HG02623 (cell line): ENCODE measurements around the gene TENM3.

Experiments
- ATAC-seq: cut with Tn5 transposase; IDR thresholded peaks from one replicate; pipeline ENCODE4 v1.9.1; 2021; ENCODE audit warnings: moderate library complexity; ENCODE audit not compliant: unreplicated experiment

The TENM3 gene

DNA sequence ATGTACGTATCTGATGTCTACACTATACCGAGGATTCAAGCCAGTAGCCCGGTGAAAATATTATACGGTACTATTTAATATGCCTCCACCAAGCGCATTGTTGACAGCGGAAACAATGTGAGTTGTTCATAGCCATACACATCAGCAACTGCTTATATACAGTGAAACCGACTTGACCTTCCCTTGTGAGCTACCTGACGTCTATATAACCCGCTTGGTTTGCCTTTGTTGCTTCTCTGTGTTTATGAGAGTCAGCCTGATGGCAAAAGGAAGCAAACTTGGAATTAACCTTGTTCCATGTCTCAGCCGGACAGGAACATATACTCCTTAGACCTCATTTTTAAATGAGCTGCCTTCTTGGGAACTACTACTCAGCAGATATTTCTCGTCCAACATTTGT lies 462.2 kb downstream of the TENM3 start:
- ATAC-seq: no peak

GRCh38 chr4:182711211-182711610 lies 468.0 kb downstream of the TENM3 start:
- ATAC-seq: no peak

- ATAC-seq: no peak
Measured at GRCh38 chr4:182715548-182715947, 472.3 kb downstream of the TENM3 start.

GRCh38 chr4:182716192-182716591 lies 473.0 kb downstream of the TENM3 start:
- ATAC-seq: no peak

- ATAC-seq: peak; percentile 78
Measured at GRCh38 chr4:182717788-182718583, 474.8 kb downstream of the TENM3 start.

- no peak for ATAC-seq
Measured at GRCh38 chr4:182724414-182724813, 481.2 kb downstream of the TENM3 start.

DNA sequence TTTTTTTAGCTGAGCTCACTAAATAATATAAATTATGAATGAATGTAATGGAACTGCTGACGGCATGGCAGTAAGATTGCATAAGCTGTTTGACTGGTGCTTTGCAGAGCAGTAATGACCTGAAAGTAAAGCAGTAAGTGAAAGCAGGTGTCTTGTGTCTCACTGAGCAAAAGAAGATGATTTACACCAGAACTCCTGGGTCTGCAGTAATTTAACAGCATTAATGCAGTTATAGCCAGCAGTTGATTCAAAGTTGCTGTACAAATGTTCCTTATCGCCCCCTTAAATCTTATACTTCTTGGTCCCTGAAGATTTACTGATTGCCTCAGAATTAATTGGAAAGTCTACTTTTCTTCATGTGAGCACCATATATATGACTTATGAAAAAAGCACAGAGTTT lies 486.3 kb downstream of the TENM3 start:
- ATAC-seq: no peak

- no peak for ATAC-seq
Measured at GRCh38 chr4:182730791-182731190, 487.6 kb downstream of the TENM3 start.

GRCh38 chr4:182736207-182736606 lies 493.0 kb downstream of the TENM3 start:
- ATAC-seq: no peak

- no peak for ATAC-seq
Measured at GRCh38 chr4:182738283-182739047, 495.3 kb downstream of the TENM3 start.

DNA sequence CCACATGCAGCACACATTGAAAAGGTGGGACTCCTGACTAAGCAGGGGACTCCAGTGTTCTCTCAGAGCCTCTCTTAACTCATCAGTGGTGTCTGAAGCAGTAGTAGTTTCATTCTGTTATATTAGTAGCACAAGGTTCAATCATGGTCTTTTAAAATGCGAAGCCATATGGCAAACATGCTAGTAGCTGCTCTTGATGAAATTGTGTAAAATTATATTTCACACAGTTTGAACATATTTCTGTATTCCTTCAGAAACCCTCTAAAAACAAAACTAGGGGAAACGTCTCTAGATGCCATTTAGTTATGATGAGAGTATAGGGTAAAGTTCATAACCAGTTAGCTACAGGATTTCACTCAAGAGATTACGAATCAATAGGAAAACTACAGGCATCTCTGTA lies 497.1 kb downstream of the TENM3 start:
- no peak for ATAC-seq

DNA sequence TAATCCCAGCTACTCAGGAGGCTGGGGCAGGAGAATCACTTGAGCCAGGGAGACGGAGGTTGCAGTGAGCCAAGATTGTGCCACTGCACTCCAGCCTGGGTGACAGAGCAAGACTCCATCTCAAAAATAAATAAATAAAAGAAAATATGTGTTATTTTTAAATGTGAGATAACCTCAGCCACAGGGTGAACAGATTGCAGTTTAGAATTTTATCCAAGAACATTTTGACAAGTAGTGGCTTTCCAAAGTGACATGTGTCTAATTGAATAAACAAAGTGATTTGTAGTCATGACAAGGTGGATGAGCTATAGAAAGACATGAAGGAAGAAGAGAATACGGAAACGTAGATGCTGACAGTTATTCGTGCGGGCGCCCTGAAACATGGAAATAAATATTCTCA lies 497.9 kb downstream of the TENM3 start:
- no peak for ATAC-seq

DNA sequence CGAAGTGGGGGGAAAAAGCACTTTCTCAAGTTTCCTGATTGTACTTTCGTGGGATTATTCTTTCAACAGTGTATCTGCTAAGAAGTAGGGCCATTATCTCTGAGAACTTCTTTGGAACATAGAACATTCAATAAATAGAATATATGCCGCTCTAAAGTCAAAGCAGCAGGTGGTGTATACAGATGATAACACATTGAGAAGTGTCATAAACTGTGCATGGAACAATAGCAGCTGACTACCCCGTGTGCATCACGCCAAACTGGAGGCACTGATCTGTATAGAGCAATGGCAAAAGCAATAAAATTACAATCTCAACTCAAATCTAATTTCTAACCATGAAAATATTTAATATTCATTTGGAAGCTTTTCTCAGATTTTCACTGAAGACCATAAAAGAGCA lies 498.7 kb downstream of the TENM3 start:
- ATAC-seq: no peak

- no peak for ATAC-seq
Measured at GRCh38 chr4:182743815-182744214, 500.6 kb downstream of the TENM3 start.

DNA sequence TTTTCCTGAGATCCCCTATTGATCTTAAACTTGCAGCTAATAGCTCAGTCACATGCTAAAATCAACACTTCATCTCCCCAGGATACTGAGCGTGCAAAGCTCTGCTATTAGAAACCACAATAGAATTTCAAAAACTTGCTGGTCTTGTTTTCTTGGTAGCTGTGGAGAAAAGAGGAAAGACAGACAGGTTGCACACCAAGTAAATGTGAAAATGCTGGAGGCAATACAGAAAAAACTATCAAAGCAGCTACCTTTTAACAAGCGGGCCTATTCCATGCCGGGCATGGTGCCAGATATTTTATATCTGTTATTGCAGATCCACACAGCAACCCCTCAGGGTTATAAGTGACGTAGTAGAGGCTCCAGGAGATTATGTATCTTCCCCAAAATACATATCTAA lies 502.0 kb downstream of the TENM3 start:
- ATAC-seq: no peak

DNA sequence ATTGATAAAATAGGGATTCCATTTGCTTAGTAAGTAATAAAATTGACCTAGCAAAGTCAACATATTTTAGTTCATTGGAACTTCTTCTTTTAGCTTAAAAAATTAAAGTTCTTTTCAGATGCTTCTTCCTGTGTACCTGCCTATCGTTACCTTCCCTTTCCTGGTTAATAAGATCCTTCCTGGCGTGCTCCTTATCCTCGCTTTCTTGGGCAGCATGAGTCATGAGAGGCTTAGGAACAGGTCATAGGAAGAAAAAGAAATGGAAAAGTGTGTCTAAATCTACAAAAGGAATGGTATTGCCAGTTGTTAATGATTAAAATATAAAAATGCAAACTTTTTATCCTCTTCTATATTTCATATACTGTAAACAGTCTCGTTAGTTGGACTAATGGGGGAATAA lies 503.7 kb downstream of the TENM3 start:
- ATAC-seq: no peak

DNA sequence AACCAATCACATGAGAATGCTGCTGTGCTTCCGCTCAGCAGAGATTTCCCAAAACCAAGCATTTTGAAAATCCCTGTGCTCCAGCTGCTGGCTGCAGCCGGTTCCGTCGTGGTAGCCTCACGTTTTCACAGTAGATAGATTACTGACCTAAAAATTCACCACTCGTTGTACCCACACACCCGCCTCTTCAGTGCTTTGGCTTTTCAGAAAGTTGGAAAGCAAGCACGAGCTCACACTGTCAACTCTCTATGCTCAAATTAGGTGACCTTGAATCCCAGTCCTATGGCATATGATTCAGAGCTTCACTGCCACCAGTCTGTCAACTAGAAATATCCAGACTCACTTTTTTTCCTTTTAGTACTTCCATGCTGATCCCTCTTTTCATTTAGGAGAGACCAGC lies 505.1 kb downstream of the TENM3 start:
- ATAC-seq: no peak

- no peak for ATAC-seq
Measured at GRCh38 chr4:182748949-182749348, 505.7 kb downstream of the TENM3 start.

GRCh38 chr4:182749667-182750167 lies 506.5 kb downstream of the TENM3 start:
- no peak for ATAC-seq

DNA sequence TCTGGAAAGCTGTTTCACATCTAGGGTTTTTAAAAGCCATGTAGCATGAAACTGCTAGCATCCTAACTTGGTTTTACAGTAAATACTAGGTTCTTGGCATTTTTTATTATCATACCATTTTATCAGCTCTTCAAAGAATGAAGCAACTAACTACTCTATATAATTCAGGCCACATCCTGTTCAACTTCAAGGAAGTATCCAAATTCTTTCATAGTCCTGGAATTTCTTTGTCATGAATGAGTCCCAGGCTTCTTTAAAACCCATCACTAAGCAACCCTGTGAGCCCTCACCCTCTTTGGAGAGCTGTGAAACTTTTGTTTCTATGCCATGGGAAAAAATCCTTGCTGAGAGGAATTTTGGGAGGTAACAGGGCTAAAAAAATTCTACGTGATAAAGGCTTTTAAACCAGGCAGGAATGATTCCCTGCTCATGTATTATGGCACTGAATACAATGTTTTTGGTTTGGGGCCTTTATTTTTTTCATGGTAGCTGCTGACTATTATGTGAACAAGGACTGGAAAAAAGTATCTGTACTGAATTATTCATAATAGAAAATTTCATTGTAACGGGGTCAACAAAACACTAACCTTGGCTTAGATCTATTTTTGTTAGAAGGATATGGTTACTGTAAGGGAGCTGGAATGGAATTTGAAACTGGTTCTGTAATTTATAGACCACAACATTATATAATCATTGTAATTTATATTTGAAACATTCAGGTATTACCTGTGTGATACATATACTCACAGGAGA lies 509.1 kb downstream of the TENM3 start:
- no peak for ATAC-seq

DNA sequence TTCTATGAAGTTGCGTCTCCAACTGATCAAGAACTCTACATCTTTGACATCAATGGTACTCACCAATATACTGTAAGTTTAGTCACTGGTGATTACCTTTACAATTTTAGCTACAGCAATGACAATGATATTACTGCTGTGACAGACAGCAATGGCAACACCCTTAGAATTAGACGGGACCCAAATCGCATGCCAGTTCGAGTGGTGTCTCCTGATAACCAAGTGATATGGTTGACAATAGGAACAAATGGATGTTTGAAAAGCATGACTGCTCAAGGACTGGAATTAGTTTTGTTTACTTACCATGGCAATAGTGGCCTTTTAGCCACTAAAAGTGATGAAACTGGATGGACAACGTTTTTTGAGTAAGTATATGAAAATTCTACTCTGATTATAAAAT lies 511.7 kb downstream of the TENM3 start:
- ATAC-seq: no peak
